HG03354 (cell line): ENCODE results near the gene CD300LF.

Experiments used
- ATAC-seq: cut with Tn5 transposase; IDR thresholded peaks from one replicate; pipeline ENCODE4 v1.9.1; 2021; ENCODE audit warnings: mild to moderate bottlenecking; ENCODE audit not compliant: unreplicated experiment, poor library complexity, severe bottlenecking

The CD300LF gene

DNA sequence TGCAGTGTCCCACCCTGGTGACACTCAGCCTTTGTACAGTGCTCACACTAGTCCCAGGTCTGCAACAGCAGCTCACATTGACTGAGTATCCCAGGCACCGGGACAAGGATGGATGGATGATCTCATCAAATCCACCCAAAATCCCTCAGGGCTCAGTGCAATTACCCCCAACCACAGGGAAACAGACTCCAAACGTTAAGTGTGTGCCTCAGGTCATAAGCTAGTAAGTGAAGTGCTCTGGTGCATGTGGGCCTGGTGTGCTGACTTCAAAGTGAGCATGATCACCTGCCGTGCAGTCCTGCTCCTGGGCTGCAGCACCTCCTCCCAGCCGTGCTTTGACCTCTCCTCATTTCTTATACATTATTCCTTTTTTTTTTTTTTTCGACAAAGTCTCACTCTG, 58.0 kb downstream of the CD300LF start:
- ATAC-seq, result no peak

DNA sequence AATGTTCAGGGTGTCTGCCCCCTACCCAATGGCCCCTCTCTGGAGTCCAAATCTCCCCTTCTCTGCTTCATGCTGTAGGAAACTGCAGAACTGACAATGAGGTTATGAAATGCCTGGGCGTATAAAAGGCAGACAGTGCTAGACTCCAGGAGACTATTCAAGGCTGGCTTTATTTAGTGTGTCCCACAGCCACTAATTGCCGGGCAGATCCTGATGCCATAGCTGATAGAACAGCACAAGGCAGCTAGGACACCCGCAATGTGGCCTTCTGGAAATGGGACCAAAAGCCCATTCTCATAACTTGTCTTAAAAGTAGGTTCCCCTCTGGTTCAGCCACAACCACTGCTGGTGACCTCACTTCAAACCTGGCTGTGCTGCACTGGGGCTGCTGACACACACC, 60.7 kb downstream of the CD300LF start:
- ATAC-seq, result no peak

DNA sequence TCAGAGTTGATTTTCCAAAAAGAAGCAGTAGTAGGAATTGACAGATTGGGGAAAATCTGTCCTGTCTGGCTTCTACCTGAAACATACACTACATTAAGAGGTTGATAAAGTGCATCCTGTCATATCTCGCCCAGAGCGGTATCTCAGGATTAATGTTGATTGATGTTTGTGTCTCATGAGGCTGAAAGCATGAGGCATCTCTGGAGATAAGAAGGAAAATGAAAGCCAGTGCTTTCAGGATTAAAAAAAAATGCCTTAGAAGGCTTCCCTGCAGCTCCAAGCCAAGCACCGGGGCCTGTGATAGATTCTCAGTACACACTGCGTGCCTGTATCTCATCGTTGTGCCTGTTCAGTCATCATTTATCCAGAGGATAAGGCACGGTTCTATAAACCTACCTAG, 62.8 kb downstream of the CD300LF start:
- no peak for ATAC-seq

DNA sequence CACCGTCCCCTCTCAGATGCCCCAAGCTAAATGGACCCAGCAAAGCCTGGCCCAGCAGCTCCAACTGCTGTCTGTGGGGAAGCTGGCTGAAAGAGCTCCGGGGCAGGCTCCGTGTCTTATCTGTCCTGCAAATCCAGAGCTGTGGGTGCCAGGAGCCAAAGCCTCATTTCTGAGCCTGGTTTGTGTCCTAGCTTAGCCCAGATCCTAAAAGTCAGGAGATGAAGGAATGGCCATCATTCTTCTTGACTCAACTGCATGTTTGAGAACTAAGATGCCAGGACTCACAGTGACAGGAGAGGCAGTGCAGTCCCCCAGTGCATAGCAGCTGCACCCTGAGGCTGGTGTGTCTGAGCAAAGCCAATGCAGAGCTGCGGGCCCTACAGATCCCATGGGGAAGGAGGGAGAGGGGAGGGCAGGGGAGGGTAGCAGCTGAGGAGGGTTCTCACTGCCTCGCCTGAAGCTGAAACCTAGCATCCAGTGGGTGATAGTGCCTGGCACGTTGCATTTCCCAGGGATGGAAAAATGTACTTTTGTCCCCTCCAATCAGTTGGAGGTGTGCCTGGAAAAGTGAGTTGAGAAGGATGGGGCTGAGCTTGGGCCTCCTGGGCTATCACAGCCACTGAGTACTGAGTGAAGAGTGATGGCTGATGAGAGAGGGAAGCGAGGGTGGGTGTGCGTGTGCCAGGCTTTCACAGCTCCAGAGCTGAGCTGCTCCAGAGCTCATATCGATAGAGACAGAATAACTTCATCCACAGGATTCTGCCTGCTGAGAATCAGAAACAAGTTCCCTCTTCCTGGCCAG, 64.7 kb downstream of the CD300LF start:
- no peak for ATAC-seq

DNA sequence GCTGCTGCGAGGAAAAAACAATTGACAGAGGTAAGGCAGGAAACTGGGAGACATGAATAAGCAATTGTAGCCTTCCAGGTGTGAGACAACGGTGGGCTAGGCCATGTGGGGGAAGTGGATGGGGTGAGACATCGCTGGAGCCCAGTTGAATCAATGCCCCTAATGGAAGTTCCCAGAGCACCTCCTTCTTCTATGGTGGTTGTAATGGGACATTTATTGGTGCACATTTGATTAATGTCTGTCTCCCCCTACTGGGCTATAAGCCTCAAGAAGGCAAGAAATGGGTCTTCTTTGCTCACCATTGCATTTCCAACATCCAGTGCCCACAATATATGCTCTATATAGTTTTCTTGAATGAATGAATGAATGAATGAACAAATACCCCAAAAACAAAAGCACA, 66.5 kb downstream of the CD300LF start:
- ATAC-seq, result no peak

DNA sequence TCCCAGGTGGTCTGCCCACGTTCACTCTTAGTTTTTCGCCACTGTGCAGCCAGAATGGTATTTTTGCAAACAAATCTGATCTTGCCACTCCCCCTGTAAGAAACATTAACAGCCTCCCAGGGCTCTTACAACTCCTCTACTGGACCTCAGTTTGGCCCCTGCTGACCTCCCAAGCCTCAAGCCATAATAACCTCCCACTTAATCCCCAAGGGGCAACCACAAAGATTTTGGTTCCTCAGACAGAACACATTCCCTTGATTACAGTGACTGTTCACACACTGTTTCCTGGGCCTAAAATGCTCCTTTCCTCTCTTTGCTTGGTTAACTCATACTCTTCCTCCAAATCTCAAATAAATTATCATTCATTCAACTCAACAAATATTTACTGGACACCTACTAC, 67.7 kb downstream of the CD300LF start:
- no peak for ATAC-seq

DNA sequence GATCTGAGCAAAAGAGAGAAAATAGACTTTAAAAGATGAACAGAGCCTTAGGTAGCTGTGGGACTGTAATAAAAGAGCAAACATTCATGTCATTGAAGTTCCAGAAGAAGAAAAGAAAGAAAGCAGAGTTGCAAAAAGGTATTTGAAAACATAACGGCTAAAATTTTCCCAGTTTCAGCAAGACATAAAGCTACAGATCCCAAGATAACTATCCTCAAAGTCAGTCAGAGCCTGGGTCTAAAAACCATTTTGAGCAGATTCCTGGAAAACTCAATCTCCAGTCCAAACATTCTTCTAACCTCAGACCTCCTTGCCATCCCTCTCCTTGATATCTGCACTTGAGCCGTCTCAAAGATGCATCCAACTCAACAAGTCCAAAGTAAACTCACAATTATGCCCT, 68.3 kb downstream of the CD300LF start:
- ATAC-seq, result no peak
